Ascending aorta (tissue), 2 donors: ENCODE measurements around the gene PFAS. TPM values are rescaled to one million over a fixed set of nuclear protein-coding genes. Genes with fewer than 3 reads are reported as not detected.

Source experiments
- DNase-seq, 2 donors: peaks; one replicate each; pipeline ENCODE4 v3.0.0-alpha.2; 2019; ENCODE audit warnings: low spot score in 2 of 2
- H3K27ac ChIP-seq, 2 donors: fragments of 200-600 bp; sonication (generic); one replicate each; pipeline ENCODE4 v1.5.1; 2016 to 2017; ENCODE audit warnings: mild to moderate bottlenecking in 1 of 2
- H3K27me3 ChIP-seq: fragments of 200-600 bp; sonication (generic); one replicate; pipeline ENCODE4 v1.5.1; 2017
- H3K36me3 ChIP-seq, 2 donors: fragments of 200-600 bp; sonication (generic); one replicate each; pipeline ENCODE4 v1.5.1; 2016
- H3K4me1 ChIP-seq, 2 donors: fragments of 200-600 bp; sonication (generic); one replicate each; pipeline ENCODE4 v1.5.1; 2016 to 2017; ENCODE audit warnings: mild to moderate bottlenecking in 1 of 2
- H3K4me3 ChIP-seq, 2 donors: fragments of 200-600 bp; sonication (generic); one replicate each; pipeline ENCODE4 v1.5.1; 2016 to 2017; ENCODE audit warnings: mild to moderate bottlenecking in 1 of 2
- H3K9me3 ChIP-seq, 2 donors: fragments of 200-600 bp; sonication (generic); one replicate each; pipeline ENCODE4 v1.5.1; 2016
- CTCF ChIP-seq, 3 experiments: fragments of 200-600 bp in 2 of 3; fragments of 450-650 bp in 1 of 3; sonication (generic) in 2 of 3; IDR thresholded peaks; one replicate each; pipeline ENCODE4 v1.5.1; 2016 to 2019; ENCODE audit warnings: antibody characterized with exemption in 3 of 3, mild to moderate bottlenecking in 1 of 3, moderate library complexity in 1 of 3
- intact Hi-C: fragments of 100-400 bp; cut with DNase I; formaldehyde crosslinking; loops from one replicate; pipeline ENCODE4 v1.15.1; 2023
- total RNA-seq: library from RNA; depleted of rRNA; stranded (reverse); fragments of >200 nt; gene quantifications from one replicate; pipeline ENCODE4 v1.1.0, GENCODE V29; 2016

Gene PFAS
- total RNA-seq, 1 donor from 2014 or later: 108 TPM

DNA sequence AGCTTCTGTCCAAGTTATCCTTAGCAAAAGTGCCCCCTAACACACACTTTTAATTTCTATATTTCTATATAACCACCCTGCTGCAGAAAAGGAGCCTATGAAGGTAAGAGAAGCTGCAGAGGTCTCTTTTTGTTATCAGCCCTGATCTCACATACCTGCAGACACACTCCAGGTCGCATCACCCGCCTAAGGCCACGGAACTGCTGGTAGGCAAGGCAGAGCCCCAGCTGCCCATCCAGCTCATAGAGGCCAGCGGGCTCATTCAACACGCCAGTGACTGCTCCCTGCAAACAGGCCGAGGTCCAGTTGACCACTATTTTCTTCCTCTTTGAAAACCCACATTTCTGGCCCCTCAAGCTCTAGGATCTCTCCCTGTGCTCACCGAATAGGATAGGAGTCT lies 13.4 kb upstream of the PFAS start:
- intact Hi-C loops: no loop called here
- no peak for TF ChIP-seq CTCF (IDR thresholded peaks at IDR 0.05)
- H3K4me3 ChIP-seq: no peak overlapping the region
- no peaks in the 10 kb centered on the region for H3K27me3 ChIP-seq
- DNase-seq: no peak
- peaks cover 70 to 94% of the 10 kb centered on the region in 2 donors for H3K36me3 ChIP-seq
- H3K9me3 ChIP-seq: no peaks in the 10 kb centered on the region
- no peaks in the 10 kb centered on the region for H3K4me1 ChIP-seq
- no peak overlapping the region for H3K27ac ChIP-seq

- Histone ChIP-seq H3K36me3 (peaks cover 60 to 94% of the 10 kb centered on the region in 2 donors), H3K27ac (no peak overlapping the region), H3K9me3 (no peaks in the 10 kb centered on the region), H3K4me3 (no peak overlapping the region), H3K4me1 (no peaks in the 10 kb centered on the region), H3K27me3 (no peaks in the 10 kb centered on the region)
- TF ChIP-seq CTCF (IDR thresholded peaks at IDR 0.05): no peak
- DNase-seq: no peak
- intact Hi-C loops: no loop called here
These were observed 11.9 kb upstream of the PFAS start for GRCh38 chr17:8237175-8237574.

DNA sequence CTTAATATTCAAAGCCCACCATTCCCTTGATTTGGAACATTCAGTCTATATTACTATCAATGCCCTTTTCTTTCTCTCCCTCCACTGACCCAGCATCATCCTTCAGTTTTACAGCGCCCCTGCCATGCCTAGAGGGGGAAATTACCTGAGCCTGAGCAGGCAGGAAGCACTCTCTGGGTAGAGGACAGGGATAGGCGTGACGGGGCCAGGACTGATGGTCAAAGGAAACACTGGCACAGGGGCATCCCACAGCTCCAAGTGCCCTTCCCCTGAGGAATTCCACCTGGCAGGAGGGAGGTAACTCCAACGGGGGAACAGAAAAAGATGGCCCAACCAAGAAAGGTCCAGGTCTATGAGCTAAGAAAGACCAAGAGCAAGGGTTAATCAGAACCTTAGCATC lies 11.2 kb upstream of the PFAS start:
- H3K36me3 ChIP-seq: peaks cover 53 to 88% of the 10 kb centered on the region in 2 donors
- intact Hi-C loops: no loop called here
- H3K4me3 ChIP-seq: no peak overlapping the region
- no peaks in the 10 kb centered on the region for H3K4me1 ChIP-seq
- H3K9me3 ChIP-seq: no peaks in the 10 kb centered on the region
- no peak for TF ChIP-seq CTCF (IDR thresholded peaks at IDR 0.05)
- H3K27ac ChIP-seq: no peak overlapping the region
- DNase-seq: no peak
- H3K27me3 ChIP-seq: no peaks in the 10 kb centered on the region

DNA sequence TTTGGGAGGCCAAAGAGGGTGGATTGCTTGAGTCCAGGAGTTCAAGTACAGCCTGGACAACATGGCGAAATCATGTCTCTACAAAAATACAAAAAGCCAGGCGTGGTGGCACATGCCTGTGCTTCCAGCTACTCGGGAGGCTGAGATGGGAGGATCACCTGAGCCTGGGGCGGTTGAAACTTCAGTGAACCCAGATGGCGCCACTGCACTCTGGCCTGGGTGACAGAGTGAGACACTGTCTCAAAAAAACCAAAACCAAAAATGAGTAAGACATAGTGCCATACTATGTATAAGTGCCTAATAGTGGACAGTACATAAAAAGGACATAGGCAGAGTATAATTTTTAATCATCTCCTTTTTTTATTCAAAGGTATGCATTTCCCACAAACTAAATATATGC lies 5.3 kb upstream of the PFAS start:
- H3K36me3 ChIP-seq: peaks cover 9 to 31% of the 10 kb centered on the region in 2 donors
- no peaks in the 10 kb centered on the region for H3K27me3 ChIP-seq
- H3K4me3 ChIP-seq: no peak overlapping the region
- no peak for TF ChIP-seq CTCF (IDR thresholded peaks at IDR 0.05)
- no peaks in the 10 kb centered on the region for H3K9me3 ChIP-seq
- no peaks in the 10 kb centered on the region for H3K4me1 ChIP-seq
- intact Hi-C loops: no loop called here
- H3K27ac ChIP-seq: no peak overlapping the region
- no peak for DNase-seq

- no peak for DNase-seq
- no peak for TF ChIP-seq CTCF (IDR thresholded peaks at IDR 0.05)
- H3K36me3 ChIP-seq: peaks cover 8 to 23% of the 10 kb centered on the region in 2 donors
- H3K9me3 ChIP-seq: no peaks in the 10 kb centered on the region
- H3K27me3 ChIP-seq: no peaks in the 10 kb centered on the region
- H3K4me3 ChIP-seq: no peak overlapping the region
- intact Hi-C loops: no loop called here
- no peak overlapping the region for H3K27ac ChIP-seq
- H3K4me1 ChIP-seq: peaks cover 0 to 4% of the 10 kb centered on the region in 2 donors
These were observed 4.3 kb upstream of the PFAS start for GRCh38 chr17:8244768-8245167.
